GM19468 (cell line): Measurements from ENCODE around the gene BET1.

Experiments used
- ATAC-seq: cut with Tn5 transposase; IDR thresholded peaks from one replicate; pipeline ENCODE4 v1.9.1; 2021; ENCODE audit warnings: mild to moderate bottlenecking, moderate library complexity, moderate number of reproducible peaks; ENCODE audit not compliant: unreplicated experiment; ENCODE audit errors: extremely low read depth

BET1 gene

DNA sequence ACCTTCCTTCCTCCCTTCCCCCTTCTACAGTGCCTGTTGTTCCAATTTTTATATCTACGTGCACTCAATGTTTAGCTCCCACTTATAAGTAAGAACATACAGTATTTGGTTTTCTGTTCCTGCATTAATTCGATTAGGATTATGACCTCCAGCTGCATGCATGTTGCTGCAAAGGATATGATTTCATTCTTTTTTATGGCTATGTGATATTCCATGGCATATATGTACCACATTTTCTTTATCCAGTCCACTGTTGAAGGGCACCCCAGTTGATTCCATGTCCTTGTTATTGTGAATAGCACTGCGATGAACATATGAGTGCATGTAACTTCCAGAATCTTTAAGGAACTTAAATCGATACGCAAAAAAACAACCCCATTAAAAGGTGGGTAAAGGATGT, 39.9 kb downstream of the BET1 start:
- no peak for ATAC-seq

DNA sequence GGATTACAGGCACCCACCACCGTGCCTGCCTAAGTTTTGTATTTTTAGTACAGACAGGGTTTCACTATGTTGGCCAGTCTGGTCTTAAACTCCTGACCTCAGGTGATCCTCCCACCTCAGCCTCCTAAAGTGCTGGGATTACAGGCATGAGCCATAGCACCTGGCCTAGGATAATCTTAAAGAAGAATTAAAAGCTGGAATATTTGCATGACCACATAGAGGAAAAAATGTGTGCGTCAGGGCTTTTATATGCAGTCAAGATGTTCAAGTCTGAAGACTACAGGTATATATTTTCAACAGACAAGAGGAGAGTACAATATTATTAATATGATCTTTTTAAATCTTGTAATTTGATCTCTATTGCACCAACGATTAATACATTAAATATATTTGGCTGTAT, 43.2 kb downstream of the BET1 start:
- ATAC-seq = no peak

DNA sequence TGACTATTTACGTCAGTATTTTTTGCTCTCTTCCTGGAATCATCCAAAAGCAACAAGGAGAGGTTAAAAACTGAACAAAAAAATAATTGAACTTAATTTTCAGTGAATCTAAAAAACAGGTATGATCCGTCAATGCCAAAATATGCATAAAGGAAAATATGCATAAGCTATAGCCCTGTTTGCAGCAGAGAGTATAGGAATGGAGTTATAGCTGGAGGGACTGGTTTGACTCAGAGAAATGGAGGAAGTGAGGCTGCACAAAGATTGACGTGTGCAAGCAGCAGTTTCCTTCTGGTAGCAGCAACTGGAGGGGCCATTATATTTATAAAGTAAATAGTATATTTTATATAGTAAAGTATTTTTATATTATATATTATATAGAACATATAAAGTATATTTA, 45.5 kb downstream of the BET1 start:
- ATAC-seq = no peak

DNA sequence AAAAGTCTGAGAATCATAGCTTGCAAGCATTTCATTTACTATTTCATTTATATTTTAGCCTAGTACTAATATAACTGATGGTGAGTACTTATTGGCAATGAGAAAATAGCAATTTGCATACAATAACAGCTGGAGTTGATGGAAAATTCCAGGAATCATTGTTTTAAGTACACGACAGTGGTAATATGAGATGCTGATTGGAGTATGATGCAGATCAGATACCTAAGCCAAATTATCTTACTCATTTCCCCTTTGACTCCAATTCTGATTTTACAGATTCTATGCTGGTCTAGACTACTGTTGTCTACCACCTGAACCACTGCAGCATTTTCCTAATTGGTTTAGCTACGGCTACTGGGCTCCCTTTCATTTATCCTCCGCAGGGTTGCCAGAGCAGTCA, 45.9 kb downstream of the BET1 start:
- no peak for ATAC-seq

DNA sequence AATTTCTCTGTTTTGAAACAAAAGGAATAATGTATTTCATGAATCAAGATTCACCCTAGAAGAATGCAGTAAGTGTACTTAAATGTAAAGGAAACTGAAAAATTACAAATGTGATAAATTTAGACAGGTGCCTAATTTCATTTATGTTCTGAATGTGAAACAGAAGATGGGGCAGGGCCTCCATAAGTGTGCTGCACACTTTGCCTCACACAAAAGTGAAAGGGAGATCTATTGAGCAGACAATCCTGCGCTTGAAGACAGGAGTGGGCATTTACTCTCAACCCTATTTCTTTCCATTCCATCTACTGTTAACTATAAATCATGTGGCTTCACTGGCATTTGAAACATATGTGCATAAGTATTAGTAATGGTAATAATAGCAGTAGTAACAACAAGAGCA, 46.4 kb downstream of the BET1 start:
- no peak for ATAC-seq

DNA sequence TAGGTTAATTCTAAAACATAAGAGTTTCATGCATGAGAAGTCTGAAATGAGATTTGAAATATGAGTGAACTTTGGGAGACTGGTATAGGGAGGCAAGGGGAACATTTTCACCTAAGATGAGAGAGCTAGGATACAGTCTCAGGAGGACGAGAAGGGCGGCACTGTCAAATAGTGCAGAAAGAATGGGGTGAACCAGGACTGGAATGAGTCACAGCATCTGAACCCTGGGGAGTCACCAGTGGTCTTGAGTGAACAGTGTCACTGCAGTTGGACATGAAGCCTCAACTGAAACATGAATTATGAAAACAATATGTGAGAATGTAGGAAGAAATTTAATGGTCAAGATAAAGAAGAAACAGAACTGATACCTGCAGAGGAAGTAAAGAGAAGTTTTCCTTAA, 48.9 kb downstream of the BET1 start:
- no peak for ATAC-seq

DNA sequence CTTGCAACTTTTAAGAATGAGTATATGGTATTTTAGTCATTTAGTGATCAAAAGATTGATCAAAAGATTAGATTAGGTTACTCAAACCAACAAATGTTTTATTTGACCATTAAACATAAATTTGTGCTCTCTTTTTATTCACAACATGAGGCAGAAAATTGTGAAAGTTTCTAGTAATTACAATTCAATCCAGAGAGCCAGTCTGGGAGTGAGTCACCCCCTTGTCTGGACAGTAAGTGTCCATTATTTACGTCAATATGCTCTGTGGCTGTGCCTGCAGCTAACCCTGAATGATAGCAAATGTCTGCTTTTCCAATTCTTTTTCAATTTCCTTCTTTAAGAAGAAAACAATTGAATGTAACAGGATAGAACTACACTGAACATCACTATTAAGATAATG, 54.7 kb downstream of the BET1 start:
- ATAC-seq = no peak

DNA sequence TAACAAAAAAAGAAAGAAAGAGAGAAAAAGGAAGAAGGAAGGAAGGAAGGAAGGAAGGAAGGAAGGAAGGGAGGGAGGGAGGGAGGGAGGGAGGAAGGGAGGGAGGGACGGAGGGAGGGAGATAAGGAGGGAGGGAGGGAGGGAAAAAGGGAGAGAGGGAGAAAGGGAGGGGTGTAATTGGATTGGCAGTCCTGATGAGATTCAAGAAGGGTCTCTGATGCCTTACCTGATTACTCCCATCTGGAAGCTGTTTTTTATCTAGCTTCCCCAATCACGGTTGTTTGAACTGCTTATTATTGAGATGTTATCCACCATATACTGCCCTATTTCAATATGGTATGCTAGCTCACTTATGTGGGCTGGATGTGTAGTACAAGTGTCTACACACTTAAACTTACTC, 55.3 kb downstream of the BET1 start:
- ATAC-seq = no peak

DNA sequence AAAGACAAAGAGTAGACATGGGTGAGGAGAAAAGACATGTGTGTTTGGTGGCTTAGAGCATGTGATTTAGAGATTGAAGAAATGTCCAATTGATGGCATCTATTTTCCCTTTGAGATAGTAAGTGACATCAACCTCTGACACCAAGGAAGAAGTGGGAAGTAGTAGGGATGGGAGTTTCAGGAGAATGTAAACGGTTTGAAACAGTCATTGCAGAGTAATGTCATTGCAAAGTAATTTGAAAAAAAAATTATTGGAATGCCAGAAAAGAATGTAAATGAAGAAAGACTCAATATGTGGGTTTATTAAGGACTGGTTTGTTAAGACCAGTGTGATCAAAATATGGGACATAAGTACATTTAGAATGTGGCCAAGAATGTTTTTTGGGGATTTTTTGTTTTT, 56.0 kb downstream of the BET1 start:
- no peak for ATAC-seq

DNA sequence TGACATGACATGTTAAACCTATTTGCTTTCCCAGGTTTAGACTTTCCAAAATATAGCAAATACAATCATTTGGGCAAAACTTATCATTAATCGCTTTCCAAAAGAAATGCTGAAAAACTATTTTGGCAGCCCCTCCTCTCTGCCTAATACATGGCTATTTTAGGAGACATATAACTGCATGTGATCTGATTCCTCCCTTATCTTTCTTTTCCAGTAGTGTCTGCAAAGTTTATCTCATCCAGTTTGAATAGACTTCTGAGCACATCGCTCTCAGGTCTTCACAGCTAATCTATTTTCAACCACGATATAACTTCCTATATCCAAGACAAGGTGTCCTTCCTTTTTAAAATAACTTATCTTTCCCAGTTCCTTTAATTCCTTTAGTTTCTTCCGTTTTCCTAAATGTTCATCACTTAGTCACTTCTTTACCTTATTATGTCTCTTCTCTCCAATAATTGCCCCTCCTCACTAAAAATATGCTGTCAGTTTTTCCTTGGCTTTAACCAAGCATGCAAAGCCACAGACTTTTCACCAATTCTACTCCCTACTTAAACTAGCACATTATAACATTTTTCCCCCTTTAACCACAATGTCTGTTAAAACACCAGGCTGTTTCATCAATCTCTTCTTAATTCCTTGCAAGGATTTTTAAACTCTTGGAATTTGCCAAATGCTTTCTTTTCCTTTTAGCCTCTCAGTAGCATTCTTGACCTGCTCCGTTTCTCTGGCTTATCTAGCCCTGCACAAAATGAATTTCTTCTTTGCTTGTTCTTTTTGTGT, 58.2 kb downstream of the BET1 start:
- ATAC-seq = no peak

DNA sequence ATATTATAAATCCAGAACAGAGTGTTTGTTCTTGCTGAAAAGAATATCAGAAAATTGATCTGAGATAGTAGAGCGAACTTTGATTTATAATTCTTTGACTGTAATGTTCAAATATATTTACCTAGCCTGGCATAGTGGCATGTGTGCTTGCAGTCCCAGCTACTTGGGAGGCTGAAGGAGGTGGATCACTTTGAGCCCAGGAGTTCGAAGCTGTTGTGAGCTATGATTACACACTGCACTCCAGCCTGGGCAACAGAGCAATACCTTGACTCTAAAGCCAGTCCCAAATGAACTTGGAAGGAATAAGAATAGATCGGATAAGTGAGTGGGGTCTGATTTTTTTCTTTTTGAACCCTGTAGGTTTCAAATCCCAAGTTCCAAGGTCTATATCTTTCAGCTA, 59.1 kb downstream of the BET1 start:
- ATAC-seq = no peak

DNA sequence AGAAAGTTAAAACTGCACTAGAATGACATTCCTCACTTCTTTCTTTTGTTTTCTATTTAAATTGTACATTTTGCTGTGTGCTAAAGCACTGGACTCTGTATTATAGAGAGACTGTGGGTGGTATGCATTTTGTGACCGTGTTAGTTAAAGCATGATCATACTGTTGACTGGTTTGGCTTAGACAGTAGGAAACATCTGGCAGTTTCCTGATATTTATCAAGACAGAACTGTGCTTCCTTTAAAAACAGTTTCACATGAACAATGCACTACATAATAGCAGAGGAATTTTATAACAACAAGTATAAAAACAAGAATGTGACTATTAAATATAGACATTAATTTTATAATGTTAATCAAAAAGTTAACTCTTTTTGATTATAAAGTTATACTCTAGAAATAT, 59.5 kb downstream of the BET1 start:
- ATAC-seq = no peak

DNA sequence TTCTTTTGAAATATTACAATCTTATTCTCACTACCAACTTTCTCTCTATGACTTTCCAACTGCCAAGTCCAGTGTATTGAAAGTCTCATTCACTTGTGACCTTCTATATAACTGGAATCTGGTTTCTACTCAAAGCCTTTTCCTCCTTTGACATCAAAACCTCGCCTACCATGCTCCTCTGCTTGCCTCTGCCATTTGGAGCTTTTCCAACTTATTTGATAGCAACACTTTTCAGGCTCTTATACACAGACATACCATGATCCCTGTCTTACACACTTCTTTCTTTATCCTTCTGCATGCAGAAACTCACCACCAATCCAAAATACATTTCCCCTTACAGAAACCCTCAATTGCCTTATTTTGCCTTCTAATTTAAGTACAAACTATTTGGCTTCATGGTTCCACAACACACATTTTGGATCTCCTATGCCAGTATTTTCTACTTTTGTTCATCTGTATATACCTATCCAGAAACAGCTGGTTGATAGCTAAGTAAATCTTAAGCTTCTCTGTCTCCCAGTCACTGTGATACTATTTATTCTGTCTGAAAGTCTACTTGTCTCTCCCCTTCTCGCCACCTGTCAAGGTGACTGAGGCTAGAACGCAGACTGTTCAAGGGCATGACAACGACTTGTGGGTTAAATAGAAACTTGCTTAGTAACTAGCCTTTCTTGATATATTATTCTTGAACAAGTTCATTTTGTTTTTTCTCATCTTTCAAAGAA, 60.2 kb downstream of the BET1 start:
- no peak for ATAC-seq
